Adrenal gland (tissue), 12 donors: ENCODE data around the gene DIPK1B. TPM values are rescaled to one million over a fixed set of nuclear protein-coding genes. Genes with fewer than 3 reads are reported as not detected.

ENCODE experiments used
- DNase-seq, 7 donors: peaks; one replicate each; pipeline ENCODE4 v3.0.0-alpha.2; 2019 to 2020
- H3K27ac ChIP-seq, 5 donors: fragments of 200-600 bp; sonication (generic) in 4 of 5; 1 replicate in 3 of 5; 2 replicates in 2 of 5; pipeline versions ENCODE4 v1.5.1 to v1.8.0; 2016 to 2020; ENCODE audit warnings: mild to moderate bottlenecking in 1 of 5
- H3K27me3 ChIP-seq: fragments of 200-600 bp; 2 replicates; pipeline ENCODE4 v1.8.0; 2021
- H3K36me3 ChIP-seq, 2 donors: fragments of 200-600 bp; replicated peaks in 1 of 2; 1 replicate in 1 of 2; 2 replicates in 1 of 2; pipeline versions ENCODE4 v1.5.1 to v1.8.0; 2018 to 2022
- H3K4me1 ChIP-seq, 2 donors: fragments of 200-600 bp; replicated peaks in 1 of 2; 1 replicate in 1 of 2; 2 replicates in 1 of 2; pipeline versions ENCODE4 v1.5.1 to v1.8.0; 2018 to 2021
- H3K4me3 ChIP-seq, 4 donors: fragments of 200-600 bp; sonication (generic) in 3 of 4; one replicate each; pipeline ENCODE4 v1.5.1; 2016 to 2018
- H3K9me3 ChIP-seq, 3 donors: fragments of 200-600 bp; sonication (generic) in 1 of 3; replicated peaks in 1 of 3; 1 replicate in 2 of 3; 2 replicates in 1 of 3; pipeline versions ENCODE4 v1.5.1 to v1.8.0; 2016 to 2021
- CTCF ChIP-seq, 6 experiments: fragments of 450-650 bp in 4 of 6; fragments of 200-600 bp in 2 of 6; sonication (generic) in 1 of 6; IDR thresholded peaks; 1 replicate in 5 of 6; 2 replicates in 1 of 6; pipeline versions ENCODE4 v1.5.1 to v1.8.0; 2016 to 2021; ENCODE audit warnings: antibody characterized with exemption in 6 of 6, mild to moderate bottlenecking in 2 of 6, moderate library complexity in 1 of 6
- POLR2A ChIP-seq, 2 donors: fragments of 450-650 bp; IDR thresholded peaks; one replicate each; pipeline ENCODE4 v1.6.1; 2017; ENCODE audit warnings: antibody characterized with exemption in 2 of 2, mild to moderate bottlenecking in 2 of 2, moderate library complexity in 1 of 2
- WGBS, 4 donors: extraction: QIAGEN DNeasy Blood & Tissue Kit in 2 of 4; methylation state at CpG; one replicate each; pipeline versions ENCODE4 v1.1.5 to v1.1.7; 2013 to 2017; 5-methylcytosine and 5-hydroxymethylcytosine counted together
- intact Hi-C, 2 donors: fragments of 100-400 bp; cut with DNase I; formaldehyde crosslinking; loops; one replicate each; pipeline versions ENCODE4 v1.14.1 to v1.15.0; 2022 to 2023
- polyA plus RNA-seq, 3 donors: library from polyadenylated mRNA; stranded (reverse); fragments of 200-250 nt in 2 of 3; fragments of 350-450 nt in 1 of 3; fragmentation: Illumina TruSeq in 1 of 3; extraction: RNeasy Lipid Tissue Mini Kit (QIAGEN cat#74804) in 1 of 3; gene quantifications; one replicate each; pipeline ENCODE4 v1.2.3, GENCODE V29; 2013 to 2014
- total RNA-seq, 9 donors: library from RNA; depleted of rRNA in 4 of 9; stranded (reverse); fragments of >200 nt in 4 of 9; fragments of 120-200 nt in 1 of 9; fragmentation: NEBNext Ultra II Directional in 1 of 9; extraction: Animal tissue kit (Norgen Biotek cat#: 25700) in 1 of 9; gene quantifications; one replicate each; pipeline versions ENCODE4 v1.1.0 to v1.2.4, GENCODE V29; 2013 to 2023
- donor health status: healthy with polysubstance abuse.
- donor health status: Bipolar disorder and iron deficiency.
- donor health status: DM: yes; HTN: yes; CAD: no.
- donor health status: DM: no; HTN: no; CAD: no.
- donor health status: DM: no; HTN: no; CAD: no.
- donor health status: DM: yes; HTN: yes; CAD: no.

DIPK1B gene
- total and polyA plus RNA-seq, 12 donors, result 1.4 to 19.2 (median 8.3) TPM

- 78 to 92% (median 86%) methylated on average over 3 to 7 of the region's 7 CpGs for WGBS, 4 donors
- Histone ChIP-seq H3K4me3 (peak overlapping the region in 1 of 4 donors; percentile 84), H3K9me3 (no peaks in the 10 kb centered on the region), H3K36me3 (peaks cover 0 to 22% of the 10 kb centered on the region in 2 donors), H3K27ac (no peak overlapping the region), H3K27me3 (no peaks in the 10 kb centered on the region), H3K4me1 (peaks cover 21 to 29% of the 10 kb centered on the region in 2 donors)
- intact Hi-C loops, result no loop called here
- no peak for TF ChIP-seq CTCF (IDR thresholded peaks at IDR 0.05)
- TF ChIP-seq POLR2A (IDR thresholded peaks at IDR 0.05), result no peak
- no peak for DNase-seq
Observed at GRCh38 chr9:136729144-136729543, 16.8 kb downstream of the DIPK1B start.

GRCh38 chr9:136729926-136730325 is 17.6 kb downstream of the DIPK1B start:
- peaks cover 0 to 14% of the 10 kb centered on the region in 2 donors for H3K36me3 ChIP-seq
- no peak for TF ChIP-seq CTCF (IDR thresholded peaks at IDR 0.05)
- TF ChIP-seq POLR2A (IDR thresholded peaks at IDR 0.05), result no peak
- DNase-seq, result no peak
- peaks cover 21 to 29% of the 10 kb centered on the region in 2 donors for H3K4me1 ChIP-seq
- H3K27ac ChIP-seq, result no peak overlapping the region
- intact Hi-C loops, result no loop called here
- no peak overlapping the region for H3K4me3 ChIP-seq
- H3K27me3 ChIP-seq, result no peaks in the 10 kb centered on the region
- 95 to 100% (median 98%) methylated on average over 3 to 8 of the region's 8 CpGs for WGBS, 4 donors
- no peaks in the 10 kb centered on the region for H3K9me3 ChIP-seq

- no peak for DNase-seq
- TF ChIP-seq POLR2A (IDR thresholded peaks at IDR 0.05) (no peak), CTCF (IDR thresholded peaks at IDR 0.05) (no peak)
- Histone ChIP-seq H3K36me3 (no peaks in the 10 kb centered on the region), H3K27me3 (no peaks in the 10 kb centered on the region), H3K27ac (no peak overlapping the region), H3K4me3 (no peak overlapping the region), H3K9me3 (no peaks in the 10 kb centered on the region), H3K4me1 (peaks cover 9 to 13% of the 10 kb centered on the region in 2 donors)
- 63 to 71% (median 64%) methylated on average over 15 to 16 of the region's 16 CpGs for WGBS, 4 donors
- intact Hi-C loops, result no loop called here
Observed at GRCh38 chr9:136732444-136733178, 20.2 kb downstream of the DIPK1B start.

- Histone ChIP-seq H3K4me1 (peaks cover 4 to 9% of the 10 kb centered on the region in 2 donors), H3K27ac (no peak overlapping the region), H3K27me3 (no peaks in the 10 kb centered on the region), H3K9me3 (no peaks in the 10 kb centered on the region), H3K36me3 (no peaks in the 10 kb centered on the region), H3K4me3 (no peak overlapping the region)
- no peak for DNase-seq
- TF ChIP-seq CTCF (IDR thresholded peaks at IDR 0.05) (no peak), POLR2A (IDR thresholded peaks at IDR 0.05) (no peak)
- WGBS, 4 donors, result 88 to 93% (median 90%) methylated on average over 9 to 12 of the region's 12 CpGs
- intact Hi-C loops, result no loop called here
Observed at GRCh38 chr9:136733611-136734010, 21.2 kb downstream of the DIPK1B start.
